BJ (cell line): ENCODE measurements around the gene PHLPP2. TPM values are rescaled to one million over a fixed set of nuclear protein-coding genes. Genes with fewer than 3 reads are reported as not detected.

Experiments
- CTCF ChIA-PET: fragments of 350-600 bp; formaldehyde crosslinking; extraction: SDS; loops from one replicate; lab custom pipeline; 2021; ENCODE audit warnings: antibody characterized with exemption, inconsistent platforms; lab: Yijun Ruan, JAX
- POLR2A ChIA-PET: fragments of 300-600 bp; sonication (Branson Sonifier 250); formaldehyde crosslinking; extraction: SDS; loops from one replicate; lab custom pipeline; 2021; ENCODE audit warnings: antibody characterized with exemption; lab: Charles Lee
- DNase-seq: peaks from one replicate; pipeline ENCODE4 v3.0.0-alpha.2; 2011; ENCODE audit warnings: low read depth
- H3K27me3 ChIP-seq: 2 replicates; pipeline ENCODE4 v1.6.0; 2011; ENCODE audit warnings: low read length; ENCODE audit not compliant: control insufficient read depth, insufficient read depth
- H3K36me3 ChIP-seq: 2 replicates; pipeline ENCODE4 v1.5.1; 2011; ENCODE audit warnings: low read length; ENCODE audit not compliant: control insufficient read depth, insufficient read depth
- H3K4me3 ChIP-seq: 2 replicates; pipeline ENCODE4 v1.5.1; 2011; ENCODE audit warnings: low read depth, mild to moderate bottlenecking, control low read depth, low read length
- polyA plus RNA-seq: library from polyadenylated mRNA; depleted of rRNA; stranded (reverse); fragments of >200 nt; gene quantifications from 2 replicates; pipeline ENCODE4 v1.2.3, GENCODE V29; 2011
- TF ChIP-seq, protein P1 (sequence below): IDR thresholded peaks from 2 replicates; pipeline ENCODE4 v1.5.1; 2011; ENCODE audit warnings: low read depth, mild to moderate bottlenecking, control low read depth, inconsistent platforms, low read length, moderate library complexity; ENCODE audit not compliant: insufficient read depth

PHLPP2 gene
- polyA plus RNA-seq, 1 experiment, result 7.9 TPM

DNA sequence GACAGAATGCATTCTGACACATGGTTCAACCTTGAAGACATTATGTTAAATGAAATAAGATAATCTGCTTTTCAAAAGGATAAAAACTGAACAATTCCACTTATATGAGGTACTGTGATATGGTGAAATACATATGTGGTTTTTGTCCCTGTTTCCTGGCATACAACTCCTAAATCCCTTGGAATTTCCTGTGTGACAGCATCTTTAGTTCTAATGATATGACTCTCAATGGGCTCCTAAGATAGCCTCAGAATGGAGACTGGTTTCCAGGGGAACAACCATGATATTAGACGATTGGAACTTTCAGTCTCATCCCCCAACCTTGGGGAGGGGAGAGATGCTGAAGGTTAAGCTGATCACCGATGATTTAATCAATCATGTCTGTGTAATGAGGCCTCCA, 37.7 kb upstream of the PHLPP2 start:
- peak; percentile 12 for DNase-seq
- Histone ChIP-seq H3K36me3 (peaks cover 8% of the 10 kb centered on the region), H3K4me3 (no peak overlapping the region), H3K27me3 (no peaks in the 10 kb centered on the region)
- CTCF ChIA-PET, result interaction anchor here (1.5 kb wide), 1 partner anchor 14 kb away, joined by 3 read pairs; no protein-coding TSS in a partner anchor
- POLR2A ChIA-PET, result no interaction called here
- TF ChIP-seq, protein P1, sequence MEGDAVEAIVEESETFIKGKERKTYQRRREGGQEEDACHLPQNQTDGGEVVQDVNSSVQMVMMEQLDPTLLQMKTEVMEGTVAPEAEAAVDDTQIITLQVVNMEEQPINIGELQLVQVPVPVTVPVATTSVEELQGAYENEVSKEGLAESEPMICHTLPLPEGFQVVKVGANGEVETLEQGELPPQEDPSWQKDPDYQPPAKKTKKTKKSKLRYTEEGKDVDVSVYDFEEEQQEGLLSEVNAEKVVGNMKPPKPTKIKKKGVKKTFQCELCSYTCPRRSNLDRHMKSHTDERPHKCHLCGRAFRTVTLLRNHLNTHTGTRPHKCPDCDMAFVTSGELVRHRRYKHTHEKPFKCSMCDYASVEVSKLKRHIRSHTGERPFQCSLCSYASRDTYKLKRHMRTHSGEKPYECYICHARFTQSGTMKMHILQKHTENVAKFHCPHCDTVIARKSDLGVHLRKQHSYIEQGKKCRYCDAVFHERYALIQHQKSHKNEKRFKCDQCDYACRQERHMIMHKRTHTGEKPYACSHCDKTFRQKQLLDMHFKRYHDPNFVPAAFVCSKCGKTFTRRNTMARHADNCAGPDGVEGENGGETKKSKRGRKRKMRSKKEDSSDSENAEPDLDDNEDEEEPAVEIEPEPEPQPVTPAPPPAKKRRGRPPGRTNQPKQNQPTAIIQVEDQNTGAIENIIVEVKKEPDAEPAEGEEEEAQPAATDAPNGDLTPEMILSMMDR, result no peak

DNA sequence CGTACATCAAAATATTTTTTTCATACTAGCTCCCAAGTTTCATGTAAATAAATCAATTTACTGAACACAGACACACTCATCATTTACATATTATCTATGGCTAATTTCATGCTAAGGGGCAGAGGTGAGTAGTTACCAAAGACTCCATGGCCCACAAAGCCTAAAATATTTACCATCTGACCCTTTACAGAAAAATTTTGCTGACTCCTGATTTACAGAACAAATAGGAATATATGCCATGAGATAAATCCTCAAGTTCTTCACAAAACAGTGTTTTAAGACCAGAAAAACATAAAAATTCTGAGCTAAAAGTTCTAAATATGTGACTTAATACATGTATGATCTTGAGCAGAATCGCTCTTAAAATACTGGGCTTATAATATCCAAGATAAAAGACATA, 36.6 kb upstream of the PHLPP2 start:
- Histone ChIP-seq H3K36me3 (peaks cover 8% of the 10 kb centered on the region), H3K4me3 (no peak overlapping the region), H3K27me3 (no peaks in the 10 kb centered on the region)
- ChIA-PET POLR2A (no interaction called here), CTCF (no interaction called here)
- TF ChIP-seq, protein P1, result no peak
- no peak for DNase-seq

DNA sequence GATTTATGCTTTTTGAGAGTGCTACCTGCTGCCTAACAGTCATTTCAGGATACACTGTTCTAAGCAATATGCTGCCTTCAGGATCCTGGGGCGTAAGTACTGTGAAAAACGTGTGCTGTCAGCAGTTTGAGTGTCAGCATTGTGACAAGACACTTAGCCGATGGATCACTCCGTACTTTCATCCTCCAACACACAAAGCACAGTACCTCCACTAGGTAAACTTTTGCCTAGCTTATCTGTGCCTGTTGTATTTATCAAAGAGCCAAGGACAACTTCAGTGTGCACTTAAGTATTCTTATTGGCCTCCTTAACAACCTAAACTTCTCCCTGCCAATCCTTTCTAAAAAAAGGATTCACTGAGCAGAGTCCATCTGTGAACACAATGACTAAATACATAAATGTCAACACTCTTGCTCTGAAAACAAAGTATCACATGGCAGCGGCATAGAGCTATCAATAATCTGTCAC, 33.8 kb upstream of the PHLPP2 start:
- no peak overlapping the region for H3K4me3 ChIP-seq
- TF ChIP-seq, protein P1, result no peak
- DNase-seq, result no peak
- POLR2A ChIA-PET, result no interaction called here
- peaks cover 12% of the 10 kb centered on the region for H3K36me3 ChIP-seq
- H3K27me3 ChIP-seq, result no peaks in the 10 kb centered on the region
- CTCF ChIA-PET, result no interaction called here

DNA sequence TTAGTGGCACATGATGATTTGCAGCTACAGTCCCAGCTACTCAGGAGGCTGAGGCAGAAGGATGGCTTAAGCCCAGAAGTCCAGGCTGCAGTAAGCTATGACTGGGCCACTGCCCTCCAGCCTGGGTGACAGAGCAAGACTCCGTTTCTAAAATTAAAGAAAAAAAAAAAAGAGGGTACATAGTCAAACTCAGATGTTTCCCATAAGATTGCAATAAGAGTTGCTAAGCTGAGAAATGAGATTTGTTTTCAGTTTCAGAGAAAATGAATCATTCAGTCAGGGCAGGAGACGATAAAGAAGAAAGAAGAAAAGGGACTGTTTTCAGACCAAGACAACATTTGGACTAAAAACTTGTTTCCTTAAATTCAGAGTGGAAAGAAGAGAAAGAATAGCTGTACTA, 30.2 kb upstream of the PHLPP2 start:
- Histone ChIP-seq H3K27me3 (no peaks in the 10 kb centered on the region), H3K36me3 (peaks cover 8% of the 10 kb centered on the region), H3K4me3 (no peak overlapping the region)
- TF ChIP-seq, protein P1, result no peak
- POLR2A ChIA-PET, result no interaction called here
- no peak for DNase-seq
- CTCF ChIA-PET, result interaction anchor here (0.8 to 1.0 kb wide), 2 partner anchors 9 to 11 kb away, joined by 3 read pairs; no protein-coding TSS in a partner anchor

DNA sequence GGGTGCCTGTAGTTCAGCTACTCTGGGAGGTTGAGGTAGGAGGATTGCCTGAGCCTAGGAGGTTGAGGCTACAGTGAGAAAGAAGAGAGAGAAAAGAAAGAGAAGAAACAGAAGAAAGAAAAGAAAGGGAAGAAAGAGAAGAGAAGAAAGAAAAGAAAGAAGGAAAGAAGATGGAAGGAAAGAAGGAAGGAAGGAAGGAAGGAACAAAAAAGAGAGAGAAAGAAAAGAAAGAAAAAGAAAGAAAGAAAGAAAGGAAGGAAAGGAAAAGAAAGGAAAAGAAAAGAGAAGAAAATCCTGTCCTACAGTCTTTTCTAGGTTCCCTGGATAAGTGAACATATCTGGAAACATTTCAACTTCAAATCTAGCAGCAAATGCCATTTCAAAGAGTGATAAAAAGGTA, 29.6 kb upstream of the PHLPP2 start:
- TF ChIP-seq, protein P1, result no peak
- no peak overlapping the region for H3K4me3 ChIP-seq
- ChIA-PET POLR2A (no interaction called here), CTCF (no interaction called here)
- DNase-seq, result no peak
- H3K36me3 ChIP-seq, result peaks cover 8% of the 10 kb centered on the region
- no peaks in the 10 kb centered on the region for H3K27me3 ChIP-seq
